Measurements from ENCODE around the gene HSFX3. TPM values are rescaled to one million over a fixed set of nuclear protein-coding genes. Genes with fewer than 3 reads are reported as not detected.

HSFX3 gene
- total and polyA plus RNA-seq, 2 donors (not counting 1 experiment from before 2014, with no cell fraction given): not detected

- Histone ChIP-seq H2AFZ (ENCODE audit: low read length) (no peak overlapping the region), H3K4me3 (replicated peaks in 1 of 4; ENCODE audit: control extremely low read depth in 1 of 4, insufficient read depth in 1 of 4, low read depth in 3 of 4, low read length in 4 of 4) (no peak overlapping the region), H4K20me1 (ENCODE audit: control insufficient read depth, extremely low read depth, insufficient read depth, low read length) (no peaks in the 10 kb centered on the region), H3K36me3 (ENCODE audit: control insufficient read depth, insufficient read depth, low read length) (peaks cover 5% of the 10 kb centered on the region), H3K9me3 (ENCODE audit: control insufficient read depth, insufficient read depth, low read depth, low read length) (no peaks in the 10 kb centered on the region), H3K79me2 (ENCODE audit: control insufficient read depth, insufficient read depth, low read length) (no peaks in the 10 kb centered on the region), H3K4me2 (ENCODE audit: extremely low read depth, insufficient read depth, low read length) (no peak overlapping the region), H3K27me3 (ENCODE audit: control insufficient read depth, insufficient read depth, low read length) (no peaks in the 10 kb centered on the region), H3K4me1 (ENCODE audit: control insufficient read depth, extremely low read depth, insufficient read depth, low read length) (peaks cover 10% of the 10 kb centered on the region), H3K9ac (ENCODE audit: insufficient read depth, low read length) (no peak overlapping the region), H3K27ac (ENCODE audit: insufficient read depth, low read length) (no peak overlapping the region)
- no peak for TF ChIP-seq CTCF (conservative IDR thresholded peaks at IDR 0.05 in 1 of 2, IDR thresholded peaks at IDR 0.05 in 1 of 2; ENCODE audit: low read depth in 1 of 2, low read length in 2 of 2)
- TF ChIP-seq EZH2 (IDR thresholded peaks at IDR 0.05; ENCODE audit: low read length, missing control alignments): no peak
- no peak for DNase-seq (ENCODE audit: low read depth in 2 of 2)
These were observed 51.0 kb downstream of the HSFX3 start for GRCh38 chrX:149498767-149499166.

Other genes starting within 250 kb of the HSFX3 start
- gene IDS, start 44.6 kb downstream of the HSFX3 start, total RNA-seq: 21.3 and 36.2 TPM in 2 replicates
- 57.0 and 65.0 TPM in 2 replicates for gene IDS, start 44.6 kb downstream of the HSFX3 start, polyA plus RNA-seq
- 13.5 and 15.4 TPM in 2 replicates for gene EOLA1, start 8.9 kb downstream of the HSFX3 start, total RNA-seq
- 12.6 and 14.1 TPM in 2 replicates for gene EOLA1, start 8.9 kb downstream of the HSFX3 start, polyA plus RNA-seq
- gene MAGEA9B, start 37.5 kb upstream of the HSFX3 start, total RNA-seq: not detected in 2 replicates
- gene MAGEA9B, start 37.5 kb upstream of the HSFX3 start, polyA plus RNA-seq: not detected in 2 replicates
- gene HSFX2, start 45.4 kb upstream of the HSFX3 start, total RNA-seq: 0.26 and 0.50 TPM in 2 replicates
- gene HSFX2, start 45.4 kb upstream of the HSFX3 start, polyA plus RNA-seq: 0.26 TPM in 1 of 2 replicates, not detected in the other
- gene TMEM185A, start 81.9 kb upstream of the HSFX3 start, total RNA-seq: 14.1 and 17.3 TPM in 2 replicates
- gene TMEM185A, start 81.9 kb upstream of the HSFX3 start, polyA plus RNA-seq: 16.7 and 24.9 TPM in 2 replicates
- not detected in 2 replicates for gene MAGEA11, start 162.1 kb upstream of the HSFX3 start, total RNA-seq
- gene MAGEA11, start 162.1 kb upstream of the HSFX3 start, polyA plus RNA-seq: not detected in 2 replicates
- 0.51 and 0.66 TPM in 2 replicates for gene HSFX1, start 224.1 kb upstream of the HSFX3 start, total RNA-seq
- gene HSFX1, start 224.1 kb upstream of the HSFX3 start, polyA plus RNA-seq: 0.15 and 0.27 TPM in 2 replicates
- gene MAGEA9, start 232.0 kb upstream of the HSFX3 start, total RNA-seq: not detected in 2 replicates
- gene MAGEA9, start 232.0 kb upstream of the HSFX3 start, polyA plus RNA-seq: not detected in 2 replicates

Data from fibroblast of lung (primary cell).